H9 (cell line): ENCODE data around the gene EOGT. TPM values are rescaled to one million over a fixed set of nuclear protein-coding genes. Genes with fewer than 3 reads are reported as not detected.

Source experiments
- DNase-seq: peaks from one replicate; pipeline ENCODE4 v3.0.0-alpha.2; 2017
- H2AFZ ChIP-seq: one replicate; pipeline ENCODE4 v1.6.1; 2013; ENCODE audit warnings: mild to moderate bottlenecking, low read length, control low read depth, moderate library complexity
- H2AK5ac ChIP-seq: 2 replicates; pipeline ENCODE4 v1.6.1; 2013; ENCODE audit warnings: low read length, control low read depth, mixed read lengths; ENCODE audit not compliant: insufficient read length
- H2BK120ac ChIP-seq: one replicate; pipeline ENCODE4 v1.6.1; 2013; ENCODE audit warnings: low read depth, mild to moderate bottlenecking, low read length, control low read depth, inconsistent platforms; ENCODE audit not compliant: poor library complexity, severe bottlenecking
- H2BK12ac ChIP-seq: 2 replicates; pipeline ENCODE4 v1.6.1; 2013; ENCODE audit warnings: low read length, control low read depth, mixed read lengths, low read depth; ENCODE audit not compliant: insufficient read length
- H2BK15ac ChIP-seq: 2 replicates; pipeline ENCODE4 v1.6.1; 2013; ENCODE audit warnings: low read depth, low read length, control low read depth
- H2BK20ac ChIP-seq: one replicate; pipeline ENCODE4 v1.6.1; 2013; ENCODE audit warnings: low read depth, mild to moderate bottlenecking, low read length, control low read depth, inconsistent platforms; ENCODE audit not compliant: poor library complexity, severe bottlenecking
- H2BK5ac ChIP-seq: 2 replicates; pipeline ENCODE4 v1.6.1; 2013; ENCODE audit warnings: low read length, control low read depth, mixed read lengths; ENCODE audit not compliant: insufficient read length
- H3K14ac ChIP-seq: 2 replicates; pipeline ENCODE4 v1.6.1; 2013; ENCODE audit warnings: low read length, control low read depth; ENCODE audit not compliant: insufficient read depth
- H3K18ac ChIP-seq: 2 replicates; pipeline ENCODE4 v1.6.1; 2013; ENCODE audit warnings: low read depth, mild to moderate bottlenecking, mixed read lengths, low read length, control low read depth; ENCODE audit not compliant: insufficient read length
- H3K23ac ChIP-seq: 2 replicates; pipeline ENCODE4 v1.6.1; 2013; ENCODE audit warnings: low read length, control low read depth, mixed read lengths, low read depth; ENCODE audit not compliant: insufficient read length
- H3K23me2 ChIP-seq: 2 replicates; pipeline ENCODE4 v1.6.1; 2013; ENCODE audit warnings: low read depth, mild to moderate bottlenecking, mixed read lengths, low read length, control low read depth; ENCODE audit not compliant: insufficient read length, poor library complexity, severe bottlenecking
- H3K27ac ChIP-seq: 2 replicates; pipeline ENCODE4 v1.5.1; 2013; ENCODE audit warnings: low read length, control low read depth, mixed read lengths, low read depth; ENCODE audit not compliant: insufficient read length
- H3K27me3 ChIP-seq: 2 replicates; pipeline ENCODE4 v1.6.1; 2013; ENCODE audit warnings: low read length, control low read depth, inconsistent platforms; ENCODE audit not compliant: insufficient read depth
- H3K4ac ChIP-seq: 2 replicates; pipeline ENCODE4 v1.6.1; 2013; ENCODE audit warnings: low read depth, mild to moderate bottlenecking, control low read depth, inconsistent platforms, low read length, moderate library complexity
- H3K4me1 ChIP-seq: 2 replicates; pipeline ENCODE4 v1.6.1; 2013; ENCODE audit warnings: low read length, control low read depth, inconsistent platforms; ENCODE audit not compliant: insufficient read depth
- H3K4me2 ChIP-seq: 2 replicates; pipeline ENCODE4 v1.6.1; 2013; ENCODE audit warnings: low read length, control low read depth, mixed read lengths; ENCODE audit not compliant: insufficient read length, insufficient read depth
- H3K56ac ChIP-seq: 2 replicates; pipeline ENCODE4 v1.6.1; 2013; ENCODE audit warnings: low read depth, mild to moderate bottlenecking, mixed read lengths, low read length, control low read depth; ENCODE audit not compliant: insufficient read length
- H3K79me1 ChIP-seq: 2 replicates; pipeline ENCODE4 v1.6.1; 2013; ENCODE audit warnings: low read depth, mild to moderate bottlenecking, moderate library complexity, low read length, control low read depth, inconsistent platforms; ENCODE audit not compliant: insufficient read depth, poor library complexity, severe bottlenecking
- H3K79me2 ChIP-seq: 2 replicates; pipeline ENCODE4 v1.6.1; 2013; ENCODE audit warnings: low read length, control low read depth, inconsistent platforms; ENCODE audit not compliant: insufficient read depth
- H3K9ac ChIP-seq: 2 replicates; pipeline ENCODE4 v1.6.1; 2013; ENCODE audit warnings: low read length, control low read depth, mixed read lengths; ENCODE audit not compliant: insufficient read length; ENCODE audit errors: extremely low read depth
- H3K9me3 ChIP-seq: one replicate; pipeline ENCODE4 v1.6.1; 2013; ENCODE audit warnings: low read depth, low read length, inconsistent platforms; ENCODE audit not compliant: control insufficient read depth
- H3T11ph ChIP-seq: one replicate; pipeline ENCODE4 v1.6.1; 2013; ENCODE audit warnings: mild to moderate bottlenecking, low read length, control low read depth, inconsistent platforms
- H4K20me1 ChIP-seq: one replicate; pipeline ENCODE4 v1.6.1; 2013; ENCODE audit not compliant: control insufficient read depth, insufficient read length, insufficient read depth
- H4K5ac ChIP-seq: 2 replicates; pipeline ENCODE4 v1.6.1; 2013; ENCODE audit warnings: low read depth, mild to moderate bottlenecking, mixed read lengths, low read length, control low read depth; ENCODE audit not compliant: insufficient read length
- H4K8ac ChIP-seq: replicated peaks from 2 replicates; pipeline ENCODE4 v1.6.1; 2013; ENCODE audit warnings: low read length, control low read depth, mixed read lengths, low read depth; ENCODE audit not compliant: insufficient read length
- H4K91ac ChIP-seq: 2 replicates; pipeline ENCODE4 v1.6.1; 2013; ENCODE audit warnings: low read depth, mild to moderate bottlenecking, moderate library complexity, mixed read lengths, low read length, control low read depth; ENCODE audit not compliant: insufficient read length
- H3K27ac Mint-ChIP-seq, 3 experiments: 2 replicates in 2 of 3; 3 replicates in 1 of 3; pipeline ENCODE4 v1.8.0; 2020 to 2021; ENCODE audit warnings: mixed read lengths in 3 of 3, mild to moderate bottlenecking in 1 of 3, moderate library complexity in 1 of 3
- H3K27me3 Mint-ChIP-seq: 2 replicates; pipeline ENCODE4 v1.8.0; 2021; ENCODE audit warnings: low read depth, mild to moderate bottlenecking, moderate library complexity, mixed read lengths
- H3K36me3 Mint-ChIP-seq, 3 experiments: 2 replicates in 2 of 3; 3 replicates in 1 of 3; pipeline ENCODE4 v1.8.0; 2020 to 2021; ENCODE audit warnings: low read depth in 3 of 3, mixed read lengths in 3 of 3; ENCODE audit not compliant: insufficient read depth in 1 of 3
- H3K4me1 Mint-ChIP-seq, 2 experiments: 2 replicates each; pipeline ENCODE4 v1.8.0; 2020; ENCODE audit warnings: mixed read lengths in 2 of 2
- H3K4me3 Mint-ChIP-seq, 2 experiments: 2 replicates in 1 of 2; 3 replicates in 1 of 2; pipeline ENCODE4 v1.8.0; 2020 to 2021; ENCODE audit warnings: mild to moderate bottlenecking in 2 of 2, mixed read lengths in 2 of 2, moderate library complexity in 1 of 2
- H3K9me3 Mint-ChIP-seq, 2 experiments: 2 replicates in 1 of 2; 3 replicates in 1 of 2; pipeline ENCODE4 v1.8.0; 2020; ENCODE audit warnings: mild to moderate bottlenecking in 2 of 2, mixed read lengths in 2 of 2, moderate library complexity in 1 of 2
- WGBS: extraction: QIAGEN DNeasy Blood & Tissue Kit; methylation state at CpG from one replicate; pipeline ENCODE4 v1.1.7; 2013; ENCODE audit warnings: missing lambda C conversion rate, low lambda C conversion rate, mixed read lengths; ENCODE audit not compliant: insufficient read length; ENCODE audit errors: extremely low coverage; 5-methylcytosine and 5-hydroxymethylcytosine counted together
- total RNA-seq: library from RNA; stranded (reverse); gene quantifications from 2 replicates; pipeline ENCODE4 v1.2.1, GENCODE V29; 2021
- TF ChIP-seq, protein P1 (sequence below): fragments of 200-600 bp; sonication (generic); conservative IDR thresholded peaks from 3 replicates; pipeline ENCODE4 v1.8.0; 2021; ENCODE audit warnings: antibody characterized with exemption, mild to moderate bottlenecking

EOGT gene
- total RNA-seq, 1 experiment from 2014 or later = 30.5 TPM

DNA sequence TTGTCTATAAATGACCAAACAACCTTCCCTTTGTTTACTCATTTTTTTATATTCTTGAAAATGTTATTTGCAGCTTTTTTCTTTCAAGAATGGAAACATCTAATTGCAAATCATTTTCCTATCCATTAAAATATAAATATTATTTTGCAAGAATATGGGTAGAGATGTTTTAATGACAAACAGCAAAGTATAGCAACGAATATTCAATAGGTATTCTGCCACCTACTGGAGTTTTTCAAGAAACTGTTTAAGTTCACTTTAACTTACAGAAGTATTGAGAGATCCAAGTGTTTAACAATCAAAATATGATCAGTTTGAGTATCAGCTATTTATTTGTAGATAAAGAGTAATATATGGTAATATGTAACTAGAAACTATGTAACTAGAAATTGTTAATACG is 6.9 kb upstream of the EOGT start:
- Histone ChIP-seq H3K79me1 (no peaks in the 10 kb centered on the region), H3K27me3 (no peaks in the 10 kb centered on the region)

More for the DNA sequence above, 6.9 kb upstream of the EOGT start:
- Histone ChIP-seq H2BK20ac (no peak overlapping the region), H4K91ac (no peak overlapping the region), H4K8ac (no peak overlapping the region), H3K14ac (no peak overlapping the region), H2AFZ (no peak overlapping the region), H3K9me3 (no peaks in the 10 kb centered on the region), H3K4me2 (no peak overlapping the region), H3K23ac (no peak overlapping the region), H2AK5ac (no peak overlapping the region), H2BK5ac (no peak overlapping the region), H4K20me1 (no peaks in the 10 kb centered on the region), H2BK12ac (no peak overlapping the region), H2BK15ac (no peak overlapping the region), H2BK120ac (no peak overlapping the region), H3K56ac (no peak overlapping the region), H3K79me2 (no peaks in the 10 kb centered on the region), H3K4me1 (no peaks in the 10 kb centered on the region), H3K23me2 (no peaks in the 10 kb centered on the region), H3T11ph (no peak overlapping the region), H3K27ac (no peak overlapping the region), H3K9ac (no peak overlapping the region), H4K5ac (no peak overlapping the region), H3K18ac (no peak overlapping the region), H3K4ac (no peak overlapping the region)
- WGBS = 100% methylated on average over 1 of the region's 2 CpGs
- DNase-seq = no peak
- peaks cover 4 to 13% (median 8%) of the 10 kb centered on the region in 3 experiments; a peak in 5 of 7 replicates for H3K36me3 Mint-ChIP-seq
- H3K27ac Mint-ChIP-seq = no peak overlapping the region
- no peaks in the 10 kb centered on the region for H3K27me3 Mint-ChIP-seq
- TF ChIP-seq, protein P1, sequence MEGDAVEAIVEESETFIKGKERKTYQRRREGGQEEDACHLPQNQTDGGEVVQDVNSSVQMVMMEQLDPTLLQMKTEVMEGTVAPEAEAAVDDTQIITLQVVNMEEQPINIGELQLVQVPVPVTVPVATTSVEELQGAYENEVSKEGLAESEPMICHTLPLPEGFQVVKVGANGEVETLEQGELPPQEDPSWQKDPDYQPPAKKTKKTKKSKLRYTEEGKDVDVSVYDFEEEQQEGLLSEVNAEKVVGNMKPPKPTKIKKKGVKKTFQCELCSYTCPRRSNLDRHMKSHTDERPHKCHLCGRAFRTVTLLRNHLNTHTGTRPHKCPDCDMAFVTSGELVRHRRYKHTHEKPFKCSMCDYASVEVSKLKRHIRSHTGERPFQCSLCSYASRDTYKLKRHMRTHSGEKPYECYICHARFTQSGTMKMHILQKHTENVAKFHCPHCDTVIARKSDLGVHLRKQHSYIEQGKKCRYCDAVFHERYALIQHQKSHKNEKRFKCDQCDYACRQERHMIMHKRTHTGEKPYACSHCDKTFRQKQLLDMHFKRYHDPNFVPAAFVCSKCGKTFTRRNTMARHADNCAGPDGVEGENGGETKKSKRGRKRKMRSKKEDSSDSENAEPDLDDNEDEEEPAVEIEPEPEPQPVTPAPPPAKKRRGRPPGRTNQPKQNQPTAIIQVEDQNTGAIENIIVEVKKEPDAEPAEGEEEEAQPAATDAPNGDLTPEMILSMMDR = peak; percentile 57
- H3K4me3 Mint-ChIP-seq = no peak overlapping the region
- 0 out of 5 replicates have a peak, but pooled peaks cover 0 to 3% of the 10 kb centered on the region in 2 experiments for H3K9me3 Mint-ChIP-seq
- H3K4me1 Mint-ChIP-seq = no peaks in the 10 kb centered on the region
